ENCODE results near the gene ICAM5. TPM values are rescaled to one million over a fixed set of nuclear protein-coding genes. Genes with fewer than 3 reads are reported as not detected.
A peak's percentile ranks its signal among the peaks of the same experiment; 100 is the strongest.

ICAM5 gene
- total and polyA plus RNA-seq, 9 of the 15 experiments (the other 6 are each of a cell fraction or from before 2014, with no cell fraction given): 0.10 to 114 (median 13.7) TPM

DNA sequence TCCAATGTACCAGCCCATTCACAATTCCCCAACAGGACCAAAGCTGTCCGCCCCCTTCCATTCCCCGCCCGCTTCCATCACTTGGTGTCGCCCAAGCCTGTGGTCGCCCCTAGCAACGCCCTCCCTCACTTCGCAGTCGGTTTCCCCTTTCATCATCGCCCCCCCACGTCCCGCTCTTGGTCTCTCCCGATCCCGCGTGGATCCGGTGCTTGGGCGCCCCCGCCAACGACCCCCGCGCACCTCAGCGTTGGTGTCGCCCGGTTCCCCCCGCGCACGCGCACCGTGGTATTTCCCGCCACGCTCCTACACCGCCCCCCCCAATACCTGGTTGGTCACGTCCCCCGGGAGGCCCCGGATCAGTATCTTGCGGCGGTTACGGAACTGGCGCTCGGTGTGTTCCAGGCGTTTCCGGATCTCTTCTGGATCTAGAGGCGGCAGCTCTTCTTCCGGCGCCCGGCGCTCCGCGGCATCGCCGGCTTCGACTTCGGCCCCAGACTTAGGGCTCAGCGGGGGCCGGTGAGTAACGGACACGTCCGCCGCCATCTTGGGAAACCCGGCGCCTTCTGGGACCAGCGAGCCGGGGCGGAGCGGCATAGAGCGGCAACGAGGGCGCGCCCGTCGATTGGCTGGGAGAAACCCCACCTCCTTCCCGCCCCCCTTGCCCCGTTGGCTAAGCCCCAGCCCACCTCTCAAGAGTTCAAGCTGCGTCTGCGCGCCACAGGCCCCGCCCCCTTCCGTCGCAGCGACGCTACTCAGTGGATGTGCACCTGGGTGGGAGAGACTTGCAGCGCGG is 43.4 kb downstream of the ICAM5 start, which contains the start of gene RAVER1 (continued):
- TF ChIP-seq FOXK2 (conservative IDR thresholded peaks at IDR 0.05 in 1 of 2, IDR thresholded peaks at IDR 0.05 in 1 of 2; ENCODE audit: low read depth in 2 of 2) (peak in 1 of 2 experiments; percentile 99; a peak in 2 of 4 replicates), CREB1 (IDR thresholded peaks at IDR 0.05) (peak; percentile 44; the same call in 1 of the 2 replicates), CREB1 (CRISPR knock-in tag; IDR thresholded peaks at IDR 0.05) (peak; percentile 65), ZNF445 (CRISPR knock-in tag; IDR thresholded peaks at IDR 0.05; ENCODE audit: low read depth) (no peak), ZFP1 (CRISPR knock-in tag; IDR thresholded peaks at IDR 0.05) (no peak), MIER1 (IDR thresholded peaks at IDR 0.05; ENCODE audit: low read depth) (peak; percentile 61; the same call in 1 of the 2 replicates), EGR1 (conservative IDR thresholded peaks at IDR 0.05) (peak; percentile 95), HDAC8 (tag; IDR thresholded peaks at IDR 0.05) (peak; percentile 55; the same call in 1 of the 2 replicates), ZBTB17 (CRISPR knock-in tag; IDR thresholded peaks at IDR 0.05) (peak; percentile 44; the same call in 1 of the 2 replicates), EP300 (IDR thresholded peaks at IDR 0.05; ENCODE audit: low read length) (no peak; the same call in 1 of the 2 replicates), SIN3B (IDR thresholded peaks at IDR 0.05; ENCODE audit: low read depth) (peak; percentile 92)
- TF ChIP-seq, protein P1, sequence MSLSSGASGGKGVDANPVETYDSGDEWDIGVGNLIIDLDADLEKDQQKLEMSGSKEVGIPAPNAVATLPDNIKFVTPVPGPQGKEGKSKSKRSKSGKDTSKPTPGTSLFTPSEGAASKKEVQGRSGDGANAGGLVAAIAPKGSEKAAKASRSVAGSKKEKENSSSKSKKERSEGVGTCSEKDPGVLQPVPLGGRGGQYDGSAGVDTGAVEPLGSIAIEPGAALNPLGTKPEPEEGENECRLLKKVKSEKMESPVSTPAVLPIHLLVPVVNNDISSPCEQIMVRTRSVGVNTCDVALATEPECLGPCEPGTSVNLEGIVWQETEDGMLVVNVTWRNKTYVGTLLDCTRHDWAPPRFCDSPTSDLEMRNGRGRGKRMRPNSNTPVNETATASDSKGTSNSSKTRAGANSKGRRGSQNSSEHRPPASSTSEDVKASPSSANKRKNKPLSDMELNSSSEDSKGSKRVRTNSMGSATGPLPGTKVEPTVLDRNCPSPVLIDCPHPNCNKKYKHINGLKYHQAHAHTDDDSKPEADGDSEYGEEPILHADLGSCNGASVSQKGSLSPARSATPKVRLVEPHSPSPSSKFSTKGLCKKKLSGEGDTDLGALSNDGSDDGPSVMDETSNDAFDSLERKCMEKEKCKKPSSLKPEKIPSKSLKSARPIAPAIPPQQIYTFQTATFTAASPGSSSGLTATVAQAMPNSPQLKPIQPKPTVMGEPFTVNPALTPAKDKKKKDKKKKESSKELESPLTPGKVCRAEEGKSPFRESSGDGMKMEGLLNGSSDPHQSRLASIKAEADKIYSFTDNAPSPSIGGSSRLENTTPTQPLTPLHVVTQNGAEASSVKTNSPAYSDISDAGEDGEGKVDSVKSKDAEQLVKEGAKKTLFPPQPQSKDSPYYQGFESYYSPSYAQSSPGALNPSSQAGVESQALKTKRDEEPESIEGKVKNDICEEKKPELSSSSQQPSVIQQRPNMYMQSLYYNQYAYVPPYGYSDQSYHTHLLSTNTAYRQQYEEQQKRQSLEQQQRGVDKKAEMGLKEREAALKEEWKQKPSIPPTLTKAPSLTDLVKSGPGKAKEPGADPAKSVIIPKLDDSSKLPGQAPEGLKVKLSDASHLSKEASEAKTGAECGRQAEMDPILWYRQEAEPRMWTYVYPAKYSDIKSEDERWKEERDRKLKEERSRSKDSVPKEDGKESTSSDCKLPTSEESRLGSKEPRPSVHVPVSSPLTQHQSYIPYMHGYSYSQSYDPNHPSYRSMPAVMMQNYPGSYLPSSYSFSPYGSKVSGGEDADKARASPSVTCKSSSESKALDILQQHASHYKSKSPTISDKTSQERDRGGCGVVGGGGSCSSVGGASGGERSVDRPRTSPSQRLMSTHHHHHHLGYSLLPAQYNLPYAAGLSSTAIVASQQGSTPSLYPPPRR (CRISPR knock-in tag; IDR thresholded peaks at IDR 0.05; ENCODE audit: borderline replicate concordance): peak; percentile 22; the same call in 1 of the 2 replicates
- TF ChIP-seq, protein P2, sequence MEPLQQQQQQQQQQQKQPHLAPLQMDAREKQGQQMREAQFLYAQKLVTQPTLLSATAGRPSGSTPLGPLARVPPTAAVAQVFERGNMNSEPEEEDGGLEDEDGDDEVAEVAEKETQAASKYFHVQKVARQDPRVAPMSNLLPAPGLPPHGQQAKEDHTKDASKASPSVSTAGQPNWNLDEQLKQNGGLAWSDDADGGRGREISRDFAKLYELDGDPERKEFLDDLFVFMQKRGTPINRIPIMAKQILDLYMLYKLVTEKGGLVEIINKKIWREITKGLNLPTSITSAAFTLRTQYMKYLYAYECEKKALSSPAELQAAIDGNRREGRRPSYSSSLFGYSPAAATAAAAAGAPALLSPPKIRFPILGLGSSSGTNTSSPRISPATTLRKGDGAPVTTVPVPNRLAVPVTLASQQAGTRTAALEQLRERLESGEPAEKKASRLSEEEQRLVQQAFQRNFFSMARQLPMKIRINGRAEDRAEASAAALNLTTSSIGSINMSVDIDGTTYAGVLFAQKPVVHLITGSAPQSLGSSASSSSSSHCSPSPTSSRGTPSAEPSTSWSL (CRISPR knock-in tag; IDR thresholded peaks at IDR 0.05; ENCODE audit: borderline replicate concordance): no peak
- TF ChIP-seq, protein P3, sequence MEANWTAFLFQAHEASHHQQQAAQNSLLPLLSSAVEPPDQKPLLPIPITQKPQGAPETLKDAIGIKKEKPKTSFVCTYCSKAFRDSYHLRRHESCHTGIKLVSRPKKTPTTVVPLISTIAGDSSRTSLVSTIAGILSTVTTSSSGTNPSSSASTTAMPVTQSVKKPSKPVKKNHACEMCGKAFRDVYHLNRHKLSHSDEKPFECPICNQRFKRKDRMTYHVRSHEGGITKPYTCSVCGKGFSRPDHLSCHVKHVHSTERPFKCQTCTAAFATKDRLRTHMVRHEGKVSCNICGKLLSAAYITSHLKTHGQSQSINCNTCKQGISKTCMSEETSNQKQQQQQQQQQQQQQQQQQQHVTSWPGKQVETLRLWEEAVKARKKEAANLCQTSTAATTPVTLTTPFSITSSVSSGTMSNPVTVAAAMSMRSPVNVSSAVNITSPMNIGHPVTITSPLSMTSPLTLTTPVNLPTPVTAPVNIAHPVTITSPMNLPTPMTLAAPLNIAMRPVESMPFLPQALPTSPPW (CRISPR knock-in tag; IDR thresholded peaks at IDR 0.05): peak; percentile 89
- TF ChIP-seq, protein P4, sequence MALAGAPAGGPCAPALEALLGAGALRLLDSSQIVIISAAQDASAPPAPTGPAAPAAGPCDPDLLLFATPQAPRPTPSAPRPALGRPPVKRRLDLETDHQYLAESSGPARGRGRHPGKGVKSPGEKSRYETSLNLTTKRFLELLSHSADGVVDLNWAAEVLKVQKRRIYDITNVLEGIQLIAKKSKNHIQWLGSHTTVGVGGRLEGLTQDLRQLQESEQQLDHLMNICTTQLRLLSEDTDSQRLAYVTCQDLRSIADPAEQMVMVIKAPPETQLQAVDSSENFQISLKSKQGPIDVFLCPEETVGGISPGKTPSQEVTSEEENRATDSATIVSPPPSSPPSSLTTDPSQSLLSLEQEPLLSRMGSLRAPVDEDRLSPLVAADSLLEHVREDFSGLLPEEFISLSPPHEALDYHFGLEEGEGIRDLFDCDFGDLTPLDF (CRISPR knock-in tag; IDR thresholded peaks at IDR 0.05): peak; percentile 78
- TF ChIP-seq, protein P5, sequence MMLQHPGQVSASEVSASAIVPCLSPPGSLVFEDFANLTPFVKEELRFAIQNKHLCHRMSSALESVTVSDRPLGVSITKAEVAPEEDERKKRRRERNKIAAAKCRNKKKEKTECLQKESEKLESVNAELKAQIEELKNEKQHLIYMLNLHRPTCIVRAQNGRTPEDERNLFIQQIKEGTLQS (IDR thresholded peaks at IDR 0.05): peak; percentile 75
- TF ChIP-seq, protein P5 (CRISPR knock-in tag; conservative IDR thresholded peaks at IDR 0.05): no peak

All from K562 (cell line).